HG02642 (cell line): ENCODE results near the gene HIP1R.

Experiments
- ATAC-seq: cut with Tn5 transposase; IDR thresholded peaks from one replicate; pipeline ENCODE4 v1.9.1; 2021; ENCODE audit warnings: mild to moderate bottlenecking; ENCODE audit not compliant: unreplicated experiment, poor library complexity

HIP1R gene

DNA sequence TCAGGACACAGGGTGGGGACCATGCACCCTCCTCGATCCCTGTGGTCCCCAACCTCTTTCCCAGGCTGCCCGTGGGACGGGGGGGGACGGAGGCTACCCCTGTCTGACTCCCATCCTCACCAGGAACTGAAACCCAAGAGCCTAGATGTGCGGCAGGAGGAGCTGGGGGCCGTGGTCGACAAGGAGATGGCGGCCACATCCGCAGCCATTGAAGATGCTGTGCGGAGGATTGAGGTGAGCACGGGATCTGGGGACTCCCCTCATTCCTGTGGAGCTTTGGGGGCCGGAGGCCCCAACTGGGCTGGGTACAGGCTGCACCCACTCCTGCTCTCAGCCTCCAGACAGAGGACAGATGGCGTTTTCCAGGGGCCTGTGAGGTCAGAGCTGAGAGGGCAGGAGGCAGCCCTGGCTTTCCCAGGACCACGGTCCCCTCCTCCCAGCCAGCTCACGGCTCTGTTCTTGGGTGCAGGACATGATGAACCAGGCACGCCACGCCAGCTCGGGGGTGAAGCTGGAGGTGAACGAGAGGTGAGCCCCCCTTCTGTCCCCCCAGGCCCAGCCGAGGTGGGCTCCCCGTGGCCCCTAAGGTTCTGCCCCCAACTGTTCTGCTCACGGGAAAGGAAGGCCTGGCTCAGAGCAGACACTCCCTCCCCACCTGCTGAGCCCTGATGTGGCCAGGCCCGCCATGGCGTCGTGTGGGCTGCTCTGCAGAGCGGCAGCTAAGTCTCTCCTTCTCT is 24.2 kb downstream of the HIP1R start:
- ATAC-seq = no peak

DNA sequence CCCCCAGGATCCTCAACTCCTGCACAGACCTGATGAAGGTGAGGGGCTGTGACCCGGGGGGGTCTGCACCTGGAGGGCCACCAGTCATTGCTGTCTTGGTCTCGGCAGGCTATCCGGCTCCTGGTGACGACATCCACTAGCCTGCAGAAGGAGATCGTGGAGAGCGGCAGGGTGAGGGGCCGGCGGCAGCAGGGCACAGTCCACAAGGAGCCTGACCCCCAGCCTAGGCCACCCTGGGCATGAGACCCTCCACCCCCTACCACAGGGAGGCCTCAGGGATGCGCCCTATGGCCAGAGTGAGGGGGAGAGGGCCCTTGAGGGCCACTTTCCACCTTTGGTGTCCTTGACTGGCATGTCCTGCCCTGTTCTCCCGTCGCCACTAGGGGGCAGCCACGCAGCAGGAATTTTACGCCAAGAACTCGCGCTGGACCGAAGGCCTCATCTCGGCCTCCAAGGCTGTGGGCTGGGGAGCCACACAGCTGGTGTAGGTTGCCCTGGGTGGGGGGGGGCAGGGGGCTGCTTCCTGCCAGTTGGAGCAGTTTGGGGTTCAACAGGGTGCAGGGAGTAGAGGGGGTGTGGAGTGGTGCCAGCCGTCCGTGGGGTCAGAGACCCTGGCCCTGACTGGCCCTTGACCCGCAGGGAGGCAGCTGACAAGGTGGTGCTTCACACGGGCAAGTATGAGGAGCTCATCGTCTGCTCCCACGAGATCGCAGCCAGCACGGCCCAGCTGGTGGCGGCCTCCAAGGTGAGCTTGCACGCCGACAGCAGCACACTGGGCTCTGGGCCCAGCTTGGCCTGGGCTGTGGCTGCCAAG is 25.0 kb downstream of the HIP1R start:
- no peak for ATAC-seq

GRCh38 chr12:122860854-122861586 is 25.8 kb downstream of the HIP1R start:
- ATAC-seq = no peak

GRCh38 chr12:122861587-122861970 is 26.3 kb downstream of the HIP1R start:
- ATAC-seq = no peak

- ATAC-seq = no peak
These were observed 26.9 kb downstream of the HIP1R start for GRCh38 chr12:122862110-122862634.

- no peak for ATAC-seq
These were observed 27.8 kb downstream of the HIP1R start for GRCh38 chr12:122862872-122863701.

DNA sequence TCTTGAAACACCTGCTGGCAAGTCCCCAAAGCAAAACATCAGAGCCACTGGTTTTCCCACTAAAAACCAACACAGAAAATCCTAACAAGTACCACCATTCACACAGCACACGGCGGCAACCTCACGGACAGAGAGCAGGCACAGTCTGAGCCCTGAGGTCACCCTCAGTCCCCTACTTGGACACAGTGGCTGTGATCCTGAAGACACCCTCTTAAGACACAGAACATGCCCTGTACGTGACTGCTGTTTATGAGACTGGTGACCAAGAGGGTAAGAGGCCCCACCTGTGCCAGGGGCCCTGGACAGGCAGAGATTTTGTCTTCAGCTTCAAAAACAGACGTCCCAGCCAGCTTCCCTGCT is 29.6 kb downstream of the HIP1R start:
- ATAC-seq = no peak

- no peak for ATAC-seq
These were observed 30.3 kb downstream of the HIP1R start for GRCh38 chr12:122865268-122866231.

DNA sequence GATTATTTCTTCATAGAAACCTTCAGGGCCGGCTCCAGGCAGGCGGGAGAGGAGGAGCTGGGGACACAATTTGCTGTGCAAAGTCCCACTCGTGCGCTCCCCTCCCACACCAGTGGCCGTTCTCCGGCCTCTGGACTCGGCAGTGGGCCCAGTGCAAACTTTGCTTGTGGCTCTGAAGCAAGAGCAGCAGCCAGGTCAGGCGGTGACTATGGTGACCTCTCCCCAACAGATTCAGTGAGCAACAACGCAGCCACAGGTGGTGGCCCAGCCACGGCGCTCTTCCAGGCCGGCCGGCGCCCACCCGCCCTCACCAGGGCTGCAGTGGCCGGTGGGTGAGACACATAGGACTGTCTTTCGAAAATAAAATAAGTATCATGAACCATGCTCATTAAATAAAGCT is 31.1 kb downstream of the HIP1R start:
- no peak for ATAC-seq

DNA sequence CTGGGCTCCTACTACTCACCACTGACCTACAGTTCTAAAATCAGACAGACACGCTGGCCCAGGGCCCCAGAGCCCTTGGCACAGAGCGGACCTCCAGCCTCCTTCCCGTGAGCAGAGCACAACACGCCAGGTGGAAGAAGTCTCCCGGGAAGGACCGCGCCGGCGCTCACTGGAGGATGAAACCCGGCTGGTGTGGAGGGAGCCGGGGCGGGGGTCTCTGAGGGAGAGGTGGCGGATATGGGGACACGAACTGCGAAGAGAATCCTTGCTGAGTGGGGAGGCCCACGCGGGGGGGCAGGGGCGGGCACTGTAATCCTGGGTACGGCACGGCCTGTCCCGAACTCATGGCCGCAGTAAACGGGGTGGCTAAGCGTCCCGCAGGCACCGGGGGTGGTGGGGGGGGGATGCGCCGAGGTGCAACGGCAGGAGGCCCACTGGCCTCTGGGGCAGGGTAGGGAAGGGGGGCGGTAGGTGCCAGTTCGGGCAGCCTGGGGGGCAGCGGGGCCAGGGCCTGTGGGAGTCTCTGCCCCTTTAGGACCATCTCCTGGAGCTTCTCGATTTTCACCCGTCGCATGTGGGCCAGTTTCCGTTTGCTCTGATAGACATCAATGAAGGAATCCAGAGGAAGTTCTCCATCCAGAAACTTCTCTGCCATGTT is 31.8 kb downstream of the HIP1R start:
- no peak for ATAC-seq

- ATAC-seq = no peak
These were observed 32.6 kb downstream of the HIP1R start for GRCh38 chr12:122867691-122868461.

GRCh38 chr12:122868471-122869177 is 33.4 kb downstream of the HIP1R start:
- no peak for ATAC-seq

- ATAC-seq = no peak
These were observed 34.1 kb downstream of the HIP1R start for GRCh38 chr12:122869207-122869973.

GRCh38 chr12:122870163-122870842 is 35.0 kb downstream of the HIP1R start:
- ATAC-seq = no peak

DNA sequence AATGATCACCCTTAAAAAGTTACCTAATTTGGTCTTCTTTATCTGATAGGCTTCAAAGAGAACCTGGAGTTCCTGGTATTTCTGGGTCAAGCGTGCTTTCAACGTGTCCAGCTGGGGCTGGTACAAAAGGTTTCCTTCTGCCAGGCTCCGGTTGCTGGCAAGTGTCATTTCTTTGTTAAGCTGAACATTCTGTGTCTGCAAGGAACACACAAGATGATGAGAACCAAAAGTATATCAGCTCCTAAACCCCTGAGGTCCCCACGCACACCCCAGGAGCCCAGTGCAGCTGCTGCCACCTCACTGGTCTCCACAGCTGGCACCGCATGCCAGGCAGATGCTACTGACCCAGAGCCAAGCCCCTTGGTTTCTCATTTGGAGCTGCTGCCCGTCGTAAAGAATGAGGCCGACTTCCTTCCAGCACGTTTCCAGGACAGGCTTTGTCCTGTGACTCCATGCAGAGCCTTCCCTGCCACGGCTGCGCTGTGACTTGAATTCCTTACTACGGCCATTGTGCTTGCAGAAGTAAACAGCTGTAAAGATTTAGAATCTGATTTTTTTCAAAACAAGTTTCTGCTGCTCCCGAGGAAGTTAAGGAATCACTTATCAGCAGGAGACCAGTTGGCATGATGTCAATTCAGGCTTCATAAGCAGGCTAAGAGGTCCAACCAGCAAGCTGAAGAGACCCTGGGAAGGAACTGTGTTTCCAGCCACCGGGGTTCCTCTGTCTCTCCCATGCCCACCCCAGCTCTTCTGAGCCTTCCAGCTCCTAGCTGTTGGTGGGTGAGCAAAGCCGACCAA is 35.8 kb downstream of the HIP1R start:
- no peak for ATAC-seq
